Stomach (tissue), 9 donors: Measurements from ENCODE around the gene PLEKHM3. TPM values are rescaled to one million over a fixed set of nuclear protein-coding genes. Genes with fewer than 3 reads are reported as not detected.

ENCODE experiments used
- DNase-seq, 2 donors: peaks; one replicate each; pipeline versions ENCODE4 v3.0.0 to v3.0.0-alpha.2; 2013 to 2019
- H3K27ac ChIP-seq, 5 donors: fragments of 200-600 bp in 4 of 5; sonication (generic) in 4 of 5; one replicate each; pipeline ENCODE4 v1.5.1; 2013 to 2019; ENCODE audit warnings: mild to moderate bottlenecking in 1 of 5, moderate library complexity in 1 of 5
- H3K27me3 ChIP-seq, 3 donors: fragments of 200-600 bp; sonication (generic); one replicate each; pipeline ENCODE4 v1.5.1; 2017 to 2019; ENCODE audit warnings: mixed run types in 1 of 3
- H3K36me3 ChIP-seq, 4 donors: fragments of 200-600 bp; sonication (generic); 1 replicate in 3 of 4; 2 replicates in 1 of 4; pipeline ENCODE4 v1.5.1; 2016 to 2019
- H3K4me1 ChIP-seq, 4 donors: fragments of 200-600 bp; sonication (generic); one replicate each; pipeline ENCODE4 v1.5.1; 2016 to 2019
- H3K4me3 ChIP-seq, 4 donors: fragments of 200-600 bp; sonication (generic) in 3 of 4; one replicate each; pipeline ENCODE4 v1.5.1; 2016 to 2019; ENCODE audit warnings: mild to moderate bottlenecking in 1 of 4
- H3K9me3 ChIP-seq, 4 donors: fragments of 200-600 bp; sonication (generic); one replicate each; pipeline ENCODE4 v1.5.1; 2016 to 2019
- EP300 ChIP-seq: sonication (generic); formaldehyde crosslinking; IDR thresholded peaks from one replicate; pipeline ENCODE4 v1.6.1; 2017; ENCODE audit warnings: antibody characterized with exemption
- POLR2A ChIP-seq, 4 donors: fragments of 450-650 bp; IDR thresholded peaks; one replicate each; pipeline ENCODE4 v1.6.1; 2016; ENCODE audit warnings: antibody characterized with exemption in 4 of 4, control low read depth in 2 of 4, mild to moderate bottlenecking in 1 of 4, moderate library complexity in 1 of 4
- POLR2AphosphoS5 ChIP-seq, 3 donors: sonication (generic); formaldehyde crosslinking; IDR thresholded peaks; one replicate each; pipeline ENCODE4 v1.6.1; 2016; ENCODE audit warnings: antibody characterized with exemption in 3 of 3
- WGBS, 5 donors: extraction: QIAGEN DNeasy Blood & Tissue Kit in 3 of 5; methylation state at CpG; one replicate each; pipeline versions ENCODE4 v1.1.5 to v1.1.7; 2013 to 2018; 5-methylcytosine and 5-hydroxymethylcytosine counted together
- intact Hi-C: fragments of 100-400 bp; cut with DNase I; formaldehyde crosslinking; loops from one replicate; pipeline ENCODE4 v1.15.1; 2023; ENCODE audit warnings: low total_unique reads
- polyA plus RNA-seq, 3 donors: library from polyadenylated mRNA; stranded (reverse); fragments of 200-250 nt; gene quantifications; one replicate each; pipeline ENCODE4 v1.2.3, GENCODE V29; 2013
- total RNA-seq, 5 donors: library from RNA; depleted of rRNA; stranded (reverse); fragments of >200 nt; gene quantifications; one replicate each; pipeline versions ENCODE4 v1.1.0 to v1.2.3, GENCODE V29; 2014 to 2016
- TF ChIP-seq, protein P1 (sequence below), 7 experiments: fragments of 450-650 bp in 4 of 7; fragments of 200-600 bp in 3 of 7; sonication (generic) in 3 of 7; IDR thresholded peaks; one replicate each; pipeline ENCODE4 v1.5.1; 2016 to 2019; ENCODE audit warnings: antibody characterized with exemption in 7 of 7, control low read depth in 2 of 7, mild to moderate bottlenecking in 1 of 7
- donor health status: healthy with polysubstance abuse.
- donor health status: Bipolar disorder and iron deficiency.
- donor health status: healthy.

The PLEKHM3 gene
- total and polyA plus RNA-seq, 8 donors, result 2.1 to 35.1 (median 5.4) TPM

DNA sequence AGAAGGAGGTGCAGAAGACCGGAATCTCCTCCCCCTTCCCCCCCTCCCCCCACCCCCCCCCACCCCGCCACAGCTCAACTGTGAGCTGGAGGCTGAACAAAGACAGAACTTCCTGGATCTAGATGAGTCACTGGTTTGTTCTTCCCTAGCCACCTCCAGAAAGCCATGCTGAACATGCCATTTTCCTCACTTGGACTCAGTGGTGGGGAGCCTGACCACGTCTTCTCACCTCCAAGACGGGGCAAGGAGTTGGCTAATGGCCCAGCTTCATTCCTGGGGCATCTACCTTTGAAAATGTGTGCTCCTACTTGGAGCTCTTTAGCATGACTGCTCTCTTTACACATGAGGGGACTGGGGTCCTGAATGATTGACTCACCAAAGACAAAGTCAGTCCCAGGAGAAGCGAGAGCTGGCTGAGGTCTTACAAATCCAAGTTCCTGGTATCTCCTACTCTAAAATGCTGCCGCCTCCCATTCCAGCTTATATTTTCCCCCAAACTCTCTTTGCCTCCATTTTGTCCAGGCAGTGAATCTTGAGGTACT, 233.0 kb downstream of the PLEKHM3 start:
- peaks cover 18 to 37% (median 23%) of the 10 kb centered on the region in 4 donors for H3K4me1 ChIP-seq
- H3K27me3 ChIP-seq, result no peaks in the 10 kb centered on the region
- peak in 1 of 2 donors; percentile 68 for DNase-seq
- intact Hi-C loops, result no loop called here
- H3K9me3 ChIP-seq, result no peaks in the 10 kb centered on the region
- WGBS, 5 donors, result 38 to 47% (median 42%) methylated on average over 5 to 6 of the region's 6 CpGs
- H3K27ac ChIP-seq, result peak overlapping the region; percentile 36 to 76 (median 65)
- H3K36me3 ChIP-seq, result no peaks in the 10 kb centered on the region
- TF ChIP-seq EP300 (no peak), POLR2AphosphoS5 (IDR thresholded peaks at IDR 0.05) (peak in 1 of 3 donors; percentile 22)
- H3K4me3 ChIP-seq, result no peak overlapping the region

DNA sequence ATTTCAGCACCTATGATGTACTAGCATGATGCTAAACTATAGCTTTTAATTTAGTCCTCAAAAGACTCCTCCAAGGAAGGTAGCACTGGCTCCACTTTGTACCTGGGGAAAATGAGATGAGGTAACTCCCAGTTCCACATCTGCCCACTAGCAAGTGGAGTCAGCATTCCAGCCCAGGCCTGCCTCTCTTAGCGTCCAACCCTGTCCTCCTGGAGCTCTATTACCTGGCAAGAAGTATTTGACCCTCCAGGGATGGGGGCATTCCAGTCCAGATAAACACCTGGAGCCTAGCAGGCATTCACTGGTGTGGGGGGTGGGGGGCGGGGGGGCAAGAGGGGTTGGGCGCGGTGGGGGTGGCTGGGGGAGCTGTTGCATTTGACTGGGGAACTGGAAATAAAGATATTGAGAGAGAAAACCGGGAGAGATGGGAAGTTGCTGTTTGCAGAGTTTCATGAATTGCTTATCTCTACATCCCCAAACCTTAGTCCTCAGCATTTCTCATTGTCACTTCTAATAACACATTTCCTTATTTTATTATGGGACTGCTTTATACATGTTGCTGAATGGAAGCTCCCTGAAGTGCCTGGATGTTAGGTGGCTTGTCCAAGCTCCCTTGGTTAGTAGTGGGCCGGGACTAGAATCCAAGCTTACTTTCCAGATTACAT, 233.6 kb downstream of the PLEKHM3 start:
- no peaks in the 10 kb centered on the region for H3K9me3 ChIP-seq
- intact Hi-C loops, result no loop called here
- DNase-seq, result no peak
- H3K4me1 ChIP-seq, result peaks cover 12 to 31% (median 17%) of the 10 kb centered on the region in 4 donors
- H3K27ac ChIP-seq, result peak overlapping the region in 4 of 5 donors; percentile 33 to 76 (median 43)
- H3K27me3 ChIP-seq, result no peaks in the 10 kb centered on the region
- H3K36me3 ChIP-seq, result no peaks in the 10 kb centered on the region
- WGBS, 5 donors, result 26 to 49% (median 32%) methylated on average over 5 to 6 of the region's 6 CpGs
- H3K4me3 ChIP-seq, result no peak overlapping the region
- TF ChIP-seq POLR2A (IDR thresholded peaks at IDR 0.05), result no peak
- no peak for TF ChIP-seq POLR2AphosphoS5 (IDR thresholded peaks at IDR 0.05)
- TF ChIP-seq, protein P1, sequence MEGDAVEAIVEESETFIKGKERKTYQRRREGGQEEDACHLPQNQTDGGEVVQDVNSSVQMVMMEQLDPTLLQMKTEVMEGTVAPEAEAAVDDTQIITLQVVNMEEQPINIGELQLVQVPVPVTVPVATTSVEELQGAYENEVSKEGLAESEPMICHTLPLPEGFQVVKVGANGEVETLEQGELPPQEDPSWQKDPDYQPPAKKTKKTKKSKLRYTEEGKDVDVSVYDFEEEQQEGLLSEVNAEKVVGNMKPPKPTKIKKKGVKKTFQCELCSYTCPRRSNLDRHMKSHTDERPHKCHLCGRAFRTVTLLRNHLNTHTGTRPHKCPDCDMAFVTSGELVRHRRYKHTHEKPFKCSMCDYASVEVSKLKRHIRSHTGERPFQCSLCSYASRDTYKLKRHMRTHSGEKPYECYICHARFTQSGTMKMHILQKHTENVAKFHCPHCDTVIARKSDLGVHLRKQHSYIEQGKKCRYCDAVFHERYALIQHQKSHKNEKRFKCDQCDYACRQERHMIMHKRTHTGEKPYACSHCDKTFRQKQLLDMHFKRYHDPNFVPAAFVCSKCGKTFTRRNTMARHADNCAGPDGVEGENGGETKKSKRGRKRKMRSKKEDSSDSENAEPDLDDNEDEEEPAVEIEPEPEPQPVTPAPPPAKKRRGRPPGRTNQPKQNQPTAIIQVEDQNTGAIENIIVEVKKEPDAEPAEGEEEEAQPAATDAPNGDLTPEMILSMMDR (IDR thresholded peaks at IDR 0.05), result no peak
- TF ChIP-seq EP300, result no peak

DNA sequence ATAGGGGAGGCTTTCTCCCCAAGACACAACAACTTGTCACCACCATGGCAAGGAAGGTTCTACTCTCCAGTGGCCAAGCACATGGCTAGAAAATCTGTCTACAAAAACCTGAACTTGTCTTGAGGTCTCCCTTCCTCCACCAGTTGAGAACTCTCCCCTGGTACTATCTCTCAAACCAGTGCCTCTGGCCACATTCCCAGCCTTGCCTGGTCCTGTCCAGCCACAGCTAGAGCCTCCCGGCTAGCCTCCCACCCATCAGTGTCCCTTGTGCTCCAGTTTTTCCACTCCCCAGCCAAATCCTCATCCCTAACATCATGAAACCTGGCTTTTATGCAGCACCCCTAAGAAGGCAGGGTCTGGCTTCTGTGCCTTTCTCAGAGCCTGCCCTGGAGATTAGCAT, 234.4 kb downstream of the PLEKHM3 start:
- Histone ChIP-seq H3K27me3 (no peaks in the 10 kb centered on the region), H3K36me3 (no peaks in the 10 kb centered on the region), H3K9me3 (no peaks in the 10 kb centered on the region), H3K4me1 (peaks cover 4 to 24% (median 12%) of the 10 kb centered on the region in 4 donors), H3K27ac (peak overlapping the region in 1 of 5 donors; percentile 76), H3K4me3 (no peak overlapping the region)
- no peak for DNase-seq
- intact Hi-C loops, result no loop called here
- 36 to 75% (median 64%) methylated on average over 1 of the region's 1 CpG for WGBS, 5 donors
- TF ChIP-seq, protein P1 (IDR thresholded peaks at IDR 0.05), result no peak
- no peak for TF ChIP-seq EP300
- no peak for TF ChIP-seq POLR2AphosphoS5 (IDR thresholded peaks at IDR 0.05)
- TF ChIP-seq POLR2A (IDR thresholded peaks at IDR 0.05), result no peak

DNA sequence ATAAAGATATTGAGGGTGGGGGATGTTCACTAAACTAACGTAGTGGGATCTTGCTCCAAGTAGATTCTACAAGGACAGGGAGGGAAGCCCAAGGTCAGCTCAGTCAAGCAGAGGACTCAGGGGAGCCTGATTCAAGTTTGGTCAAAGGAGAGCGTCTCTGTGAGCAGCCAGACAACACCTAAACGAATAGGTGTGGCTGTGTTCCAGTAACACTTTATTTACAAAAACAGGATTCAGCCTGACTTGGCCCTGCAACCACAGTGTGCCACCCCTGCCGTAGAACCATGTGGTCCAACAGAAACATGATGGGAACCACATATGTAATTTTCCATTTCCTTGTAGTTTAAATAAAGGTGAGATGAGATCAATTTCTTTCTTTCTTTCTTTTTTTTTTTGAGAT, 237.5 kb downstream of the PLEKHM3 start:
- no peak for DNase-seq
- intact Hi-C loops, result no loop called here
- no peak overlapping the region for H3K4me3 ChIP-seq
- 40 to 65% (median 48%) methylated on average over 4 of the region's 4 CpGs for WGBS, 5 donors
- no peaks in the 10 kb centered on the region for H3K27me3 ChIP-seq
- H3K4me1 ChIP-seq, result peaks cover 5 to 27% (median 17%) of the 10 kb centered on the region in 4 donors
- H3K36me3 ChIP-seq, result no peaks in the 10 kb centered on the region
- TF ChIP-seq EP300 (no peak), POLR2AphosphoS5 (IDR thresholded peaks at IDR 0.05) (no peak), POLR2A (IDR thresholded peaks at IDR 0.05) (no peak)
- TF ChIP-seq, protein P1 (IDR thresholded peaks at IDR 0.05), result no peak
- H3K9me3 ChIP-seq, result no peaks in the 10 kb centered on the region
- no peak overlapping the region for H3K27ac ChIP-seq

DNA sequence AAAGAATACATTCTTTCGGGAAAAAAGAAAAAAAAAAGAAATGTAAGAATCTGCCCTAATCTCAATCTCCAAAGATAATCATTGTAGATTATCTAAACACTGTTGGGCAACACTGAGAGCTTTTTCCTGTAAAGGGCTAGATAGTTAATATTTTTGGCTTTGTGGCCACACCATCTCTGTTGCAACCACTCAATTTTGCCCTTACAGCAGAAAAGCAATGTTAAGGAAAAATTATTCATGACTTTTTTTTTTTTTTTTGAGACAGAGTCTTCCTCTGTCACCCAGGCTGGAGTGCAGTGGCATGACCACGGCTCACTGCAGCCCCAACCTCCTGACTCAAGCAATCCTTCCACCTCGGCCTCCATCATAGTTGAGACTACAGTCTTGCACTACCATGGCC, 238.3 kb downstream of the PLEKHM3 start:
- no peaks in the 10 kb centered on the region for H3K9me3 ChIP-seq
- DNase-seq, result no peak
- no peak for TF ChIP-seq POLR2A (IDR thresholded peaks at IDR 0.05)
- TF ChIP-seq POLR2AphosphoS5 (IDR thresholded peaks at IDR 0.05), result no peak
- no peak for TF ChIP-seq EP300
- TF ChIP-seq, protein P1 (IDR thresholded peaks at IDR 0.05), result no peak
- 71 to 89% (median 88%) methylated on average over 3 of the region's 3 CpGs for WGBS, 5 donors
- no peak overlapping the region for H3K4me3 ChIP-seq
- H3K4me1 ChIP-seq, result peaks cover 11 to 27% (median 21%) of the 10 kb centered on the region in 4 donors
- no peaks in the 10 kb centered on the region for H3K27me3 ChIP-seq
- intact Hi-C loops, result no loop called here
- H3K36me3 ChIP-seq, result no peaks in the 10 kb centered on the region
- H3K27ac ChIP-seq, result no peak overlapping the region
